Nephron progenitor cell (in vitro differentiated cells): ENCODE measurements around the gene ATP7B.
"Not testable (repeated sequence)": the region's sequence is repeated elsewhere in the genome, so short reads cannot be mapped to it uniquely, and the experiment has no call there.

Experiments
- DNase-seq: peaks from one replicate; pipeline ENCODE4 v3.0.0; 2021
- H3K27ac Mint-ChIP-seq: 2 replicates; pipeline ENCODE4 v1.8.0; 2021; ENCODE audit warnings: mild to moderate bottlenecking, moderate library complexity, mixed read lengths
- H3K27me3 Mint-ChIP-seq: 2 replicates; pipeline ENCODE4 v1.8.0; 2021; ENCODE audit warnings: mild to moderate bottlenecking, low read depth, mixed read lengths; ENCODE audit not compliant: poor library complexity
- H3K36me3 Mint-ChIP-seq: 2 replicates; pipeline ENCODE4 v1.8.0; 2021; ENCODE audit warnings: low read depth, mixed read lengths
- H3K4me1 Mint-ChIP-seq: 2 replicates; pipeline ENCODE4 v1.8.0; 2021; ENCODE audit warnings: mixed read lengths
- H3K4me3 Mint-ChIP-seq: 2 replicates; pipeline ENCODE4 v1.8.0; 2021; ENCODE audit warnings: mild to moderate bottlenecking, moderate library complexity, mixed read lengths
- H3K9me3 Mint-ChIP-seq: 2 replicates; pipeline ENCODE4 v1.8.0; 2021; ENCODE audit warnings: mild to moderate bottlenecking, moderate library complexity, mixed read lengths
- CTCF ChIP-seq: fragments of 200-600 bp; sonication (generic); IDR thresholded peaks from 2 replicates; pipeline ENCODE4 v1.5.0; 2021; ENCODE audit warnings: antibody characterized with exemption

Gene ATP7B

GRCh38 chr13:51996641-51997040 is 14.6 kb downstream of the ATP7B start:
- Mint-ChIP-seq H3K27ac (no peak overlapping the region), H3K9me3 (no peaks in the 10 kb centered on the region), H3K4me3 (no peak overlapping the region), H3K4me1 (peaks cover 66% of the 10 kb centered on the region), H3K27me3 (peaks cover 11% of the 10 kb centered on the region), H3K36me3 (no peaks in the 10 kb centered on the region)
- DNase-seq: no peak
- TF ChIP-seq CTCF: no peak

GRCh38 chr13:51995677-51996551 is 15.3 kb downstream of the ATP7B start:
- Mint-ChIP-seq H3K36me3 (no peaks in the 10 kb centered on the region), H3K9me3 (no peaks in the 10 kb centered on the region), H3K27ac (no peak overlapping the region), H3K4me1 (peaks cover 59% of the 10 kb centered on the region), H3K4me3 (no peak overlapping the region), H3K27me3 (peaks cover 11% of the 10 kb centered on the region)
- TF ChIP-seq CTCF: no peak
- no peak for DNase-seq

GRCh38 chr13:51993713-51994112 is 17.5 kb downstream of the ATP7B start:
- no peaks in the 10 kb centered on the region for H3K9me3 Mint-ChIP-seq
- peaks cover 38% of the 10 kb centered on the region for H3K4me1 Mint-ChIP-seq
- no peak for DNase-seq
- no peaks in the 10 kb centered on the region for H3K36me3 Mint-ChIP-seq
- peaks cover 8% of the 10 kb centered on the region for H3K27me3 Mint-ChIP-seq
- H3K27ac Mint-ChIP-seq: no peak overlapping the region
- H3K4me3 Mint-ChIP-seq: no peak overlapping the region
- no peak for TF ChIP-seq CTCF

GRCh38 chr13:51988988-51989618 is 22.1 kb downstream of the ATP7B start:
- Mint-ChIP-seq H3K27ac (no peak overlapping the region), H3K4me1 (no peaks in the 10 kb centered on the region), H3K9me3 (peaks cover 40% of the 10 kb centered on the region), H3K4me3 (no peak overlapping the region), H3K36me3 (peaks cover 4% of the 10 kb centered on the region), H3K27me3 (peaks cover 14% of the 10 kb centered on the region)
- TF ChIP-seq CTCF: no peak
- no peak for DNase-seq

- not testable (repeated sequence) for H3K36me3 Mint-ChIP-seq, H3K27ac Mint-ChIP-seq, H3K4me3 Mint-ChIP-seq, DNase-seq, H3K4me1 Mint-ChIP-seq
- peaks cover 51% of the 10 kb centered on the region for H3K9me3 Mint-ChIP-seq
- H3K27me3 Mint-ChIP-seq: peaks cover 10% of the 10 kb centered on the region
Observed at GRCh38 chr13:51984904-51985303, 26.3 kb downstream of the ATP7B start.

- H3K4me3 Mint-ChIP-seq, DNase-seq, H3K36me3 Mint-ChIP-seq, H3K27me3 Mint-ChIP-seq, H3K4me1 Mint-ChIP-seq, H3K27ac Mint-ChIP-seq: not testable (repeated sequence)
- H3K9me3 Mint-ChIP-seq: peaks cover 49% of the 10 kb centered on the region
Observed at GRCh38 chr13:51983292-51983691, 28.0 kb downstream of the ATP7B start.
